ENCODE measurements around the gene FLRT2.

- TF ChIP-seq EP300 (IDR thresholded peaks at IDR 0.05; ENCODE audit: low read length), result no peak
- no peak for TF ChIP-seq NR2C2 (CRISPR knock-in tag; IDR thresholded peaks at IDR 0.05)
- no peak for TF ChIP-seq NR2C2 (tag; IDR thresholded peaks at IDR 0.05)
- TF ChIP-seq MCM2 (IDR thresholded peaks at IDR 0.05; ENCODE audit: low read depth), result no peak
- no peak for TF ChIP-seq NR3C1 (CRISPR knock-in tag; IDR thresholded peaks at IDR 0.05)
- no peak for TF ChIP-seq TBP (optimal IDR thresholded peaks at IDR 0.05; ENCODE audit: low read depth, low read length)
- TF ChIP-seq CEBPZ (IDR thresholded peaks at IDR 0.05; ENCODE audit: borderline replicate concordance, low read depth, low read length), result no peak
- TF ChIP-seq MAZ (CRISPR knock-in tag; conservative IDR thresholded peaks at IDR 0.05 in 1 of 2, IDR thresholded peaks at IDR 0.05 in 1 of 2), result no peak
- no peak for TF ChIP-seq HEY1 (CRISPR knock-in tag; IDR thresholded peaks at IDR 0.05; ENCODE audit: borderline replicate concordance)
- TF ChIP-seq POLR2A (conservative IDR thresholded peaks at IDR 0.05), result no peak
Measured at GRCh38 chr14:85520581-85520980, 9.4 kb upstream of the FLRT2 start.

Data from K562 (cell line).